AG09309 (cell line): ENCODE results near the gene CGNL1.

ENCODE experiments used
- DNase-seq: peaks from one replicate; pipeline ENCODE4 v3.0.0-alpha.2; 2010; ENCODE audit warnings: low read depth
- H3K4me3 ChIP-seq: 2 replicates; pipeline ENCODE4 v1.5.1; 2011; ENCODE audit warnings: mild to moderate bottlenecking, low read depth, low read length, moderate library complexity; ENCODE audit not compliant: control insufficient read depth
- TF ChIP-seq, protein P1 (sequence below): IDR thresholded peaks from 2 replicates; pipeline ENCODE4 v1.5.1; 2011; ENCODE audit warnings: mild to moderate bottlenecking, low read depth, low read length, inconsistent platforms; ENCODE audit not compliant: insufficient read depth, control insufficient read depth; ENCODE audit errors: missing control alignments

The CGNL1 gene

DNA sequence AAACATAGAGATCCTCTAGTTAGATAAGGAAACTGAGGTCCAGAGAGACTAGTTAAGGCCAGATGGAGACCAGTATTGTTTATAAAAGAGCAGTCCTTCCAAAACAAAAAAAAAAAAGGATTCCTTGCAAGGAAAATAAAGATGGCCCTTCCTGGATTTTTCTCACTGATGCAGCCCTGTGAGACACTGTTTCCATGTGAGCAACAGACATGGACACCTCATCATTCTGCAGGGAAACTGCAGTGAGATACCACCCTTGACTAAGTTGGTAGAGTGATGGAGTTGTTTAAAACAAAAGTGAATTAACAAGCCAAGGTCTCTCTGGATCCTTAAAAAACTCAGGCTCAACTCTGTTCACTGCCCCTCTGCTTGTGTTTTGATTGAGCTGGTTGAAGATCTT is 149.8 kb downstream of the CGNL1 start:
- H3K4me3 ChIP-seq = no peak overlapping the region
- TF ChIP-seq, protein P1, sequence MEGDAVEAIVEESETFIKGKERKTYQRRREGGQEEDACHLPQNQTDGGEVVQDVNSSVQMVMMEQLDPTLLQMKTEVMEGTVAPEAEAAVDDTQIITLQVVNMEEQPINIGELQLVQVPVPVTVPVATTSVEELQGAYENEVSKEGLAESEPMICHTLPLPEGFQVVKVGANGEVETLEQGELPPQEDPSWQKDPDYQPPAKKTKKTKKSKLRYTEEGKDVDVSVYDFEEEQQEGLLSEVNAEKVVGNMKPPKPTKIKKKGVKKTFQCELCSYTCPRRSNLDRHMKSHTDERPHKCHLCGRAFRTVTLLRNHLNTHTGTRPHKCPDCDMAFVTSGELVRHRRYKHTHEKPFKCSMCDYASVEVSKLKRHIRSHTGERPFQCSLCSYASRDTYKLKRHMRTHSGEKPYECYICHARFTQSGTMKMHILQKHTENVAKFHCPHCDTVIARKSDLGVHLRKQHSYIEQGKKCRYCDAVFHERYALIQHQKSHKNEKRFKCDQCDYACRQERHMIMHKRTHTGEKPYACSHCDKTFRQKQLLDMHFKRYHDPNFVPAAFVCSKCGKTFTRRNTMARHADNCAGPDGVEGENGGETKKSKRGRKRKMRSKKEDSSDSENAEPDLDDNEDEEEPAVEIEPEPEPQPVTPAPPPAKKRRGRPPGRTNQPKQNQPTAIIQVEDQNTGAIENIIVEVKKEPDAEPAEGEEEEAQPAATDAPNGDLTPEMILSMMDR = no peak
- DNase-seq = no peak

DNA sequence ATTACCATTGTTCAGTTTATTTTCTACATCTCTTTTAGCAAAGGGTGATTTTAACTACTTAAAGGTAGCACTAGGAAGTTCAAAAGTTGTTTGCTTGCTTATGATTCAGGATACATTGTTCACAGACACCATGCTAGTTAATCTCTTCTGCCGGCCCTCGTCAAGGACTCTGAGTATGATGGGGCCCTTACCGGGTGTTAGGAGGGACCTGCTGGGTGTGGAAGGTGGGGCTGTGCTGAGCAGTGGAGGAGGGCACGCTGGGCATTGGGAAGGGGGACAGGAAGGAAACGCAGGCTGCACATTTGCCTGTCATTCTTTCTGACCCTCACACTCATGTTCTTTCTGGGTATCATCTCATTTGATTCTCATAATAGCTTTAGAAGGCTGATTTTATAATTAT is 150.3 kb downstream of the CGNL1 start:
- DNase-seq = no peak
- TF ChIP-seq, protein P1 = no peak
- no peak overlapping the region for H3K4me3 ChIP-seq

DNA sequence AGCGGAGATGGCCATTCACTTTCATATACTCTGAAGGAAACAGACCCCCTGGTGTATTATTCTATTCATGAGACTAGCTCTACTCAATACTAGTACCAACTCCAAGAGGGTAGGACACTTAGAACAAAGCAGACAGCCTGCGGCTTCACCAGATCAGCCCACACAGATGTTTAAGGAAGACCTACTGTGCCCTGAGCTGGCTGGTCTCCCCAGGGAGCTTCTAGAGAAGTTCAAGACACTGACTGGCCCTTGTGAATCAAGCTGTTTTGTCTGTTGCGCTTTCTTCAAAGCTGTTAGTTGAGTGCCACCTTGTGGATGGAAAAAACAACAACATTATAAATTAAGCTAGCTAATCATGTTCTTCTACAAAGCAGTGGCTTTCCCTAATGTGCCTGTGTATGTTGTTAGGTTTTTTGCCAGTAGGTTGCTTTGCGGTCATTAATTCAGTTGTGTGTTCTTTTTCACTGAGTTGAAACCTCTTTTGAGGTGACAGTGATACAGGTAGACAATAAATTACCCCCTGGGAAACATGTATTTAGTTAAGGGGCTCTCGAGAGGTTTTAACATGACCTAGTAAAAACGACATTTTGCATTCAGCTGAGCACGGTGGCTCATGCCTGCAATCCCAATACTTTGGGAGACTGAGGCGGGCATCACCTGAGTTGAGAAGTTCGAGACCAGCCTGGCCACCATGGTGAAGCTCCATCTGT is 151.2 kb downstream of the CGNL1 start:
- DNase-seq = peak; percentile 78
- TF ChIP-seq, protein P1 = peak; percentile 57
- no peak overlapping the region for H3K4me3 ChIP-seq

DNA sequence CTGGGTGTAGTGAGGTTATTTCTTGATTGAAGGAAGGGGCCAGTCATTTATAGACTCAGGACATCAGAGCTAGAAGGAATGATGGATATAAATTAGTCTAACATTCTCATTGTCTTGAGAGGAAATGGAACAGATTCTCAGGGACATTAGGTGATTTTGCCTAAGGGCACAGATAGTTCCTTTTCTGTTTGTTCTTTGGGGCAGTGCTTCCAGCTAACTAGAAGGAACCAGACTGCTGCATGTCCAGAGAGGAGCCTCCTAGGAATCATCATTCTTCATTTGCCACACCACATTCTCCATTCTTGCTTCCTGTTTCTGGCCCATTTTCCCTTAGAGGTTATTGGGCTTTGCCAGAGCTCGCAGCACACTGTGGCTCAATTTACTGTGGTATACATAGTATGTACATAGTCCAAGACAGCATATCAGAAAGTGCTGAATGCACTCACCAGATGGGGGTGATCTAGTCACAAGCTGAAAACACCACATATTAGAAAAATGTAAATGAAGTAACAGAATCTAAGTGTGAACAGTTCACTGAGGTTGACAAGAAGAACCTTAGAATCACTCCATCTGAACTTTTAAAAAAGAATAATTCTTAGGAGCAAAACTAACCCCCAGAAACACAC is 152.7 kb downstream of the CGNL1 start:
- DNase-seq = no peak
- H3K4me3 ChIP-seq = no peak overlapping the region
- TF ChIP-seq, protein P1 = no peak

DNA sequence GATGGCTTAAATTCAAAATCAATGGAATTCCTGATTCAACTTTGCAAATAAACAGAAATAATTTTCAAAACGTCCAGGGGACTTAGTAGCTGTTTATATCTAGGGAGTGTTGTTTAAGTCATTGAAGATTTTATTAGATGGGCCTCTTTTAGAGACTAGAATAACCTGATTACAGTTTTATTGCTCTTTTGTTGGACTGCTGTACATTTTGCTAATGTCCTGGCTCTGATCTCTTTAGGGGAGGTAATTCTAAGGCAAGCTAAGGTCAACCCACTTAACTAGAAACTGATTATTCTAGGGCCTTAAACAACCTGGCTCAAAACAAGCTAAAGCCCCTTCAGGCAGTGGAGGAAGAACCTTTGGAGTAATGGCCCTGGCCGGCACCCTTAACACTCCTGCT is 153.4 kb downstream of the CGNL1 start:
- H3K4me3 ChIP-seq = no peak overlapping the region
- DNase-seq = no peak
- TF ChIP-seq, protein P1 = no peak

DNA sequence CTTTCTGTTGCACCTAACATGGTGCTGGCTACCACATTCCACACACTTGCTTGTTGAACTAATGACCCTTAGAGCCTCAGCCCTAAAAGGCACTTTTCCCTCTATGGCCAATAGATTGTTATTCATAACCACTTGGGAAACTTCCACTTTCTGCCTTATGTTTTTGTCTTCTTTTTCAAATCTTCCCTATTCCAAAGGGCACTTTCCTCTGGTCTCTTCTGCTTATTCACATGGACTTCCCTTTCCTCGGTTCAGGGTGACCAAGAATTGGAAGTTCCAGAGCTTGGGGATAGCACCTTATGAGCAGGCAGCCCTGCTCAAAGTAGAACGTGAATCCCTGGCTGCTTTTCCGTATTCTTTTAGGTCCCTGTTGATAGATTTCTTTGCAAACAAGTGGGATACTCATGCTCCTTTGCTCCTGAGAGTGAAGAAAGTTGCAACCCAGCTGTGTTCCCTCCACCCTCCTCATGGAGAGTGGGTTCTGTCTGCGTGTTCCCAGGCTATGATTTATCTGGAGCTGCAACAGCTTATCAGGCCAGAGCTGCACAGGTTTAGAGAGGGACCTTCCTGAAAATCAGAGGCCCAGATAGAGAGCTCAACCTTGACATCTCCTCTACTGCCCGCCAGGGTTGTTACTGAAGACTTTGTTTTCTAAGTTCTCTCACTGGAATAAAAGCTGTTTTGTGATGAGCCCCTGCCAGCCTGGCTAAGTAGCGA is 156.6 kb downstream of the CGNL1 start:
- no peak for DNase-seq
- TF ChIP-seq, protein P1 = no peak
- H3K4me3 ChIP-seq = no peak overlapping the region
